HUDEP-2 (cell line): ENCODE data around the gene GPANK1.
A peak's percentile ranks its signal among the peaks of the same experiment; 100 is the strongest.

Experiments used
- DNase-seq, 76 experiments: peaks; one replicate each; lab custom pipeline; 2025; ENCODE audit not compliant: unreplicated experiment in 76 of 76; lab: John Stamatoyannopoulos, UW

GPANK1 gene

DNA sequence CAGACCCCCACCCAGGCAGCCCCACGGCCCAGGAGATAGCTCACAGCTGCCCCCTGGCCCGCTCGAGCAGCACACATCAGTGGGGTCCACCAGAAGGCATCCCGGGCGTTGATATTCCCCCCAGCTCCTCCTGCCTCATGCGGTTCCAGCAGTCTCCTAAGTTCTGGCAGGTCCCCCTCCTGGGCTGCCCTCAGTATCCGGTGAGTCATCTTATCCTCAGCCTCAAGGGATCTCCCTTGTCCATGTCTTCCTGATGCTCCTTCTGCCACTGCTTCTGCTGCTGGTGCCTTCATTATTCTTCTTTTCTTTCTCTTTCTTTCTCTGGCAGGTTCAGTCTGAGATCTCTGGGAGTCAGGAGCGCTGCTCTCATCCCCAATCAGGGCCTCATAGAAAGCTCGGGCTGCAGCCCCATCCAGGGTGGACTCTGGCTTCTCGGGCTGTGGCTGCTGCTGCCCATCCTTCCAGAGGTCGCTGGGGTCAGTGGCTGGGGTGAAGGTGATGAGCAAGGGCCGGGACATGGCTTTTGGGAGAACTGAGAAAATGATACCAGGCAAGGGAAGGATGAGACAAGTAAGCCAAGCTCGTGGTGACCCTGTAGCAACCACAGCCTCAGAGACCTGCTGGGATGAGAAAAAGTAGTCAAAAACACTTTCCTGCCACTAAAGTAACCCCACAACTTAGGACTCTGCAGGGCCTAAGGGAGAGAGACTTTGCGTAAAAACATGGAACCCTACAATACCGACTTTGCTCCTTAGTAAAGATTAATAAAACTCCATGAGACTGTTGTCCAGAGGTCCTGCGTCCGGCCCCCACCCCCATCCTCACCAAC is 622 bp downstream of the GPANK1 start:
- no peak for DNase-seq

DNA sequence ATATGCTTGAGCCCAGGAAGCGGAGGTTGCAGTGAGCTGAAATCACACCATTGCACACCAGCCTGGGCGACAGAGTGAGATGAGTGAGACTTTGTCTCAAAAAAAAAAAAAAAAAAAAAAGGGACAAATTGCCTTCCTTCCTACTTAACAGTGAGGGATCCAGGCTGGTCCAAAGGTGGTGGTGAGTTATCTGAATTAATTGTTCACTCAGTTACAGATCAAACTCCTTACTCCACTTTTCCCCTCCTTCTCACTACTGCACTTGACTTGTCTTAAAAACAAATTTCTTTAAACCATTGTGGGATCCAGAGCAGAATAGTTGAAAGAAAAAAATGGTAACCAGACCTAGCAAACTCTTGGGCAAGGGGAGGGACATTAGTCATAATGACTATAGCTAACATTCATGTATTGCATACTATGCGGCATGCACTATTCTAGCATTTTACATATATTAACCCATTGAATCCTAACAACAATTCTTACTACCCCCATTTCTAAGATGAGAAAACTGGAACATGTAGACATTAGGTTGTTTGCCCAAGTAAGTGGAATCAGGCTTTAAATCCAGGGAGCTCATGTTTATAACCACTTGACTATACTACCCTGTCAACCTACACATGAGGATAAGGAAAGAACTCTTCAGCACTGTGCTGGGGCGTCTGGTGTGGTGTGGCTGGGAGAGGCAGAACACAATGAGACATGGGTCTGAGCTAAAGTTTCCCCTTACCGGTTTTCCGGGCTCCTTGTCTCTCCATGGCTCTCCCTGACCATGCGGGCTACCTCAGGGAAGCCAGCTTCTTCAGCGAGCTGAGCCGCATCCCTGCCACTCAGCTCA is 1.5 kb downstream of the GPANK1 start:
- no peak for DNase-seq

DNA sequence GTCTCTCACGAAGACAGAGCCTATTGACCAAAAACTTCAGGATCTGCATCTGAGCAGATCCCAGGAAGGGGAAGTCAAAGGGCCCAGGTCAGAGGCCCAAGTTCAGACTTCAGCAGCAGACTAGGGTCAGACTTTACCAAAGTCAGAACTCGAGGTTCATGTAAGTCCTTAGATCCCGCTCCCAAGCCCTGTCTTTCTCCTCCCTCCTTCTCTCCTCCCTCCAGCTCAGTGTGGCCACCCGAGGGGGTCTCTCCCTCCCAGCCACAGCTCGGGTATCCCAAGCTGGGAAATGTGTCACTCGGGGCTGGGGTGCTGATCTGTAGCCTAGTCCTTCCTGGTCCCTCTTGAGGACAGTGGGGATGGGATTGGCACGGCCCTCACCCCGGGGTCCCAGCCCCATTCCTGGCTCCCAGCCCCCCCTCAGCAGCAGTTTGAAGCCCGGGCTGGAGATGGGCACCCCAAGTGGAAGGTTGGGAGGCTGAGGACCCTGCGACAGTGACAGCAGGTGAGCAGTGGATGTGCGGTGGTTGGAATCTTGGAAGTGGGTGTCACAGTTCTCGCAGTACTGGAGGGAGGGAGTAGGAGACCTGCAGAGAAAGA is 2.6 kb downstream of the GPANK1 start:
- DNase-seq: no peak

DNA sequence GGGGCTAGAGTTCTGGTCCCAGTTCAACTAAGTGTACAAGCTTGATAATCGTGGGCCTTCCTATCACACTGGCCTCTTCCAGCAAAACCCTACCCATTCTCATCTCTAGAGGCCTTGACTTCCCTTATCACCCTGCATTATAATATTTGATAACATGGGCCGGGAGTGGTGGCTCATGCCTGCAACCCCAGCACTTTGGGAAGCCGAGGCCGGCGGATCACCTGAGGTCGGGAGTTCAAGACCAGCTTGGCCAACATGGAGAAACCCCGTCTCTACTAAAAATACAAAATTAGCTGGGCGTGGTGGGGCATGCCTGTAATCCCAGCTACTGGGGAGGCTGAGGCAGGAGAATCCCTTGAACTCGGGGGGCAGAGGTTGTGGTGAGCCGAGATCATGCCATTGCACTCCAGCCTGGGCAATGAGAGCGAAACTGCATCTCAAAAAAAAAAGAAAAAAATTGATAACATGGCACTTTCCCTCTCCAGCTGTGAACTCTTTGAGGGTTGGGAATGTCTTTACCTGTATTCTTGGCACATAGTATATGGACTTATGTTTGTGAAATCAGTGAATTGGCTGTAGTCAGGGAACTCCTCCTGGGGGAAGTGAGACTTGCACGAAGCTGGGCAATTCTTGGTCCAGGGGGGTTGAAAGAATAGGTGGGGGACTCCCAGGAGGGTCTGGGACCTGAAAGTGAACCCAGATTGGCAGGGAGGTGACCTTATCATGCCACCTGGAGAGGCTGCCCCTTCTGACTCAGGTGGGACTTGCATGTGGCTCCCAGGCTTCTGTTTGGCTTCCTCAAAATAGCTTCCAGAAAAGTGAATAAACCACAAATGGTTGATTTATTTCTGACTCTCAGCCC is 3.3 kb downstream of the GPANK1 start:
- peak in 13 of 76 experiments; percentile 14 to 52 (median 25) for DNase-seq

DNA sequence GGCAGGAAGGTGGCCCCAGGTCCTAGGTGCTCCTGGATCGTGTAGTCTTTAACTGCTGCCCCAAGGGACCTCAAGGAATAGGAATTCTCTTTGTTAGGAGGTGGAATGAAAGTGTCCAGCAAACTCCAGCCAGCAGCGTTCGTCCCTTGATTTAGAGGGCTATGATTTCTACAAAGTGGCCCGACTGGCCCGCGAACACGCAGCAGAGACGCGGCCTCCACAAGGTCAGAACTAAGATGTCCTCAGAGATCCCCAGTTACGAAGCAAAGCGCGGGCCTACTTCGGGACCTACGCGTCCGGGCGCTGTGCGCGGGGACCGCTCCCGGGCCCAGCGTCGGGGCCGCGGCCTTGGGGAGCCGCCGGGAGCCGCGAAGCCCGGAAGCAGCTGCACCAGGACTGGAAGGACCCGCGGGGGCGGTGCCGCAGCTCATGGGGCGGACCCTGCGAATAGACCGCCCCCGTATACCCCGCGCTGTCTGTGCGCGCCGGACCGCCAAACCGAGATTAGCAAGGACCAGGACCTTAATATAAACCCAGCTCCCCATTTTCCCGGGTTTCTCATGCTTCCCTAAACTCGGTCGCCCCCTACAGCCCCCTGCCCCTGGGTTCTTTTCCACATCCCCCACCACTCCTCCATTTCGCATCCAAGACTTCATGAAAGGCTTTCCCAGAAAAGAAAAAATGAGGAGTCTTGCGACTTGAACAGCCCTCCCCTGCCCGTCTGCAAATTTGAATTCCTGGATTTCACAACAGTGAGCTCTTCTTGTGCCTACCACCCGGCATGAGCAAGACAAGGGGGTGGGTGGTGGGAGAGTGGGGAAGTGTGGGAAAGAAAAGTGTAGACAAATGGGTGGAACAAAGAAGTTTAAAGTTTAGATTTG is 4.2 kb downstream of the GPANK1 start, which contains the start of gene C6orf47:
TSS of gene C6orf47 (minus strand) at position 398 of the 881 bp plus-strand sequence. CDS start 831 bp downstream, outside the sequence.
- DNase-seq: peak in 73 of 76 experiments; percentile 22 to 90 (median 78)

DNA sequence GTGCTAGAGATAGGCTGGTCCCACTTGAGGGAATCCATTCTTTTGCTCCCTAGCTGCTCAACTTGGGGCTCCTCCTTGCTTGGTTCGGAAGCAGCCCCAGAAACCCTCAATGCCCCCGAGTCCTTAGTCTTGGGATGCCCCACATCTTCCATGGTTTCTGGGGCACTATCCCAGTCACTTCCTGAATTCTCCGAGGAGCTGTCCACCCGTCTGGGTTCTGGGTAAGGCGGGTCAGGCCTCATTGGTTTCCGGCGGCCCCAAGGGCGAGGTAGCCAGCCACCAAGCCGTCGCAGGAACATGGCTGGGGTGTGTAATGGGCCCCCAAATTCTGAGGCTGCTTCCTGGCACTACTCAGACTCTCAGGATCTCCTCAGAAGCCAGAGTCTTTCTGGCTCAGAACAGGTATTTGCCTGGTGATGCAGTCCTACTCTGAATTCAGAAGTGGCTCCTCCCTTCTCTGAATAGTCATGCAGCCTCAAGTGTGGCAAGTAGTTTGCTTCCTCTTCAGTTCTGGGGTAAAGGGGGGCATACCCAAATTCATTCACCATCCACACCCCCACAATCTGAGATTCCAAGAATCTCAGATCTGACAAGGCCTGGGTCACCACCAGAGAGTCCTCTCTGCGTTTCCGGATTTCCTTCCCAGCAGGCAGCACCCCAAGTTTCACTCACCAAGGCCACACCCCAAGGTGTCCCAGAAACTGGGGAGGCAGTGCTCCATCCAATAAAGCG is 5.0 kb downstream of the GPANK1 start:
- peak in 10 of 76 experiments; percentile 17 to 51 (median 33) for DNase-seq

DNA sequence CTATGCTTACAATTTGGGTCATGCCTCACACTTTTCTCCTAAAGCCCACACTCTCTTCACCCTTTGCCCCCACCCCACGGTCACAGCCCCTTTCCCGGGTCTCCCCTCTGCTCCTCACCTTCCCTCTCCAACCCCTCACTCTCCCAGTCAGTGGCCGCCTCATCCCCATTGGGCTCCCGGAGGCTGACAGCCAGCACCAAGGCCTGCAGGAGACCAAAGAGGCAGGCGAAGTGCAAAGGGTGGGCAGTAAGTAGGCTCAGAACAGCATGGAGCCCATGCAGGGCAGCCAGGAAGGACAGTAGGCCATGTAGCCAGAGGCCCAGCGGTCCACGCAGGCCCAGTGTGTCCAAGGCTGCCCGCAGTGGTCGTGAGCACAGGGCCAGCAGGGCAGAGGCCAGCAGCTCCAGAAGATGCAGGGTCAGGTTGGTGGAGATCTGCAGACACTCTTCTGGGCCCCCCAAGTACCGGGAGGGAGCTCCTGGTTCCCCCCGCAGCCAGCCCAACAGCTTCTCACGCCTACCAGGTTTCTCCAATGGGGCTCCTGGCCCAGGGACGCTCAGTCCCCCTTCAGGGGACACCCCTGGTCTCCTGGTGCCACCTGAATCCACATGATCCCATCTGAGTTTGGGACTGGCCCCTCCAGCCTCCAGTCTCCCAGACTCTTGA is 5.7 kb downstream of the GPANK1 start:
- DNase-seq: no peak

DNA sequence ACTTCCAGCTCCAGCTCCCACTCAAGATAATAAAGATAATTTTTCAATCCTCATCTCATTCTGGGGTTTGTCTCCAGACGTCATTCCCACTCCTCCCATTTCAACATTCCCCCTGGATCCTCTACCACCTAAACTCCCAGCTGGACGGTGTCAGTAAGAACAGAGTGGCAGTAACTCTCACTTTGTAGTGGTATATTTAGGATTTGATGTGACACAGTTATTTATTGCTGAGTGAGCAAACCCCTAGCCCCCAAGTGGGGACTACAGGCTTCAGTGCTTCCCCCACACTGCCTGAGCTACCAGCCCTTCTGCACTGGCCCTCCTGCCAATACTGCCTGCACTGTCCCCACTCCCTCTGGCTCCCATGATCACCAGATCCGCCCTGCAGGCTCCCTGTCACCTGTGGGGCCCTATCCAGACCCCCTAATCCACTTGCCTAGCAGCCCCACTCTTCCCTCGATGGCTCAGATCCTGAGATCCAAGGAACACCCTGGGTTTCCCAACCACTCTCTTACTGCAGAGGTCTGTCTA is 6.6 kb downstream of the GPANK1 start:
- DNase-seq: no peak

DNA sequence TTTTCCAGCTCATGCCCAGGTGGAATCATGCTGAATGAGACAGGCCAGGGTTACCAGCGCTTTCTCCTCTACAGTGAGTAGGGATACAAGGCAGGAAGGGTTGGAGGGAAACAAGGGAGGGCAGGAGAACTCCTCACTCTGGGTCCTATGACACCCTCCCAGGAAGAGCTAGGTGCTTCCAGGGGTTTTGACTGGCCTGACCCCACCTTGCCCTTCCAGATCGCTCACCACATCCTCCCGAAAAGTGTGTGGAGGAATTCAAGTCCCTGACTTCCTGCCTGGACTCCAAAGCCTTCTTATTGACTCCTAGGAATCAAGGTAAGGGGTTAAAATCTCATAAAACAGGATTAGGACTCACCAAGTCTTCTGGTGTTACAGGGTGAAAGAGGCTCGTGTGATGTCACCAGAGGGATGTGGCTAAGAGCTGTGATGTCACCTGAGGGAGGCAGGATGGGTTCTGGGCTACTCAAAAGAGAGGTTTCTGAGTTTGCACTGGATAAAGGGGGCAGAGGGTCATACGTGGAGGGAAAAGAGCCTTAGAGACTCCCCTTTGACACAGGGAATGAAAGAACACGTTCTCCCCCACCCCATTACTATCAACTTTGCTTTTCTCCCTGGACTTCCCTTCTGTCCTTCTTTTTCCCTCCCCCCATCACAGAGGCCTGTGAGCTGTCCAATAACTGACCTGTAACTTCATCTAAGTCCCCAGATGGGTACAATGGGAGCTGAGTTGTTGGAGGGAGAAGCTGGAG is 7.2 kb downstream of the GPANK1 start:
- no peak for DNase-seq

DNA sequence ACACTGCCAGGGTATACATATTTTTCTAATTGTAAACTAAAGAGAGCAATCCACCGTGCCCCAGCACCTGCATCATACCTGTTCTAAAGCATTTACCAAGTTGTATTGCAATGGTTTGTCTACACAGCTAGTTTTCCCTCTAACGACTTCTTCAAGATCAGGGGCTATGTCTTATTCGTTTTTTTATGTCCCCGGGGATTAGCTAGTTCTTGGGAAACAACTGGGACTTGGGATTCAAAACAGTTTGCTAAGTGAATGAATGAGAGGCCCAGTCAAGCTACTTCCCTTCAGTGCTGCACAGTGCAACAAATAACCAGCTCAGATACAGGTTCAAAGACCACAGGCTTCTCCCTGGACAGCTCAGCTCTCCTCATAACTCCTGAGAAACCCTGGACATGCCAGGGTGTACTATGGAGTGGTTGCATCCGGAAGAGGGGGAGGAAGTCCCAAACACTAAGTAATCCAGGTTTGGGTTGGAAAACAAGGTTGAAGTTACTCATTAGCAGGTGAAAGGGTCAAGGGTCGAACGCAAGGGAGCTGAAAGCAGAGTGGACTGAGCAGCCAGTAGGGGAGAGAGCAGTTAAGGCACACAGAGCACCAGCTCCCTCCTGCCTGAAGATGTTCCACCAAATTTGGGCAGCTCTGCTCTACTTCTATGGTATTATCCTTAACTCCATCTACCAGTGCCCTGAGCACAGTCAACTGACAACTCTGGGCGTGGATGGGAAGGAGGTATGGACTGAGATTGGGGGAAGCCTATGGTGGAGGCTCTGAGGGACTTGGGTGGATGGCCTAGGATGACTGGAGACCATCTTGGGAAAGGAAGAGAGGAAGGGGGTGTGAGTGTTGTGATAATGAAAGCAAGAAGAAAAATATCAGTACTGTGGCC is 9.2 kb downstream of the GPANK1 start, which contains the start of gene APOM:
TSS of gene APOM (plus strand) at position 546 of the 889 bp plus-strand sequence. CDS start at position 619, 73 bp downstream.
- DNase-seq: no peak

DNA sequence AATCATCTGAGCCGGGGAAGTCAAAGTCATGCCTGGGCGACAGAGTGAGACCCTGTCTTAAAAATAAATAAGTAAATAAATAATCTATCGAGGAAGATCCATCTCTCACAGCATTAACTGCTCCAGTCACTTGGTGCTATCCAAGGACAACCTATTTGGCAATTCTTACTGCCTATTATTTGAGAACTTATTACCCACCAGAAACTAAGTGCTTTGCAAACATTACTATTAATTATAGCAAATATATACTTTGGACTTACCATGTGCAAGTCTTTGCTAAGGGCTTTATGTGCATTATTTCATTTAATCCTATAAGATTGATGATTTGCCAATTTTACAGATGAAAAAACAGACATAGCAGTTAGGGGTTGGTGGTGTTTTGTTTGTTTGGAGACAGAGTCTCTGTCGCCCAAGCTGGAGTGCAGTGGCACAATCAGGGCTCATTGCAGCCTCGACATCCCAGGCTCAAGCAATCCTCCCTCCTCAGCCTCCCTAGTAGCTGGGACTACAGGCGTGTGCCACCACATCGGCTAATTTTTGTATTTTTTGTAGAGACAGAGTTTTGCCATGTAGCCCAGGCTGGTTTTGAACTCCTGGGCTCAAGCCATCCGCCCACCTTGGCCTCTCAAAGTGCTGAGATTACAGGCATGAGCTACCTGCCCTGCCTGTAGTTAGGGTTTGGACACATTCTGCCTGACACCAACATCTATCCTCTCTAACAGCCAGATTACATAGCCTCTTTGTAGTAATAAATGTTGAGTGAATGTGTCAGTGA is 10.0 kb downstream of the GPANK1 start:
- DNase-seq: no peak

DNA sequence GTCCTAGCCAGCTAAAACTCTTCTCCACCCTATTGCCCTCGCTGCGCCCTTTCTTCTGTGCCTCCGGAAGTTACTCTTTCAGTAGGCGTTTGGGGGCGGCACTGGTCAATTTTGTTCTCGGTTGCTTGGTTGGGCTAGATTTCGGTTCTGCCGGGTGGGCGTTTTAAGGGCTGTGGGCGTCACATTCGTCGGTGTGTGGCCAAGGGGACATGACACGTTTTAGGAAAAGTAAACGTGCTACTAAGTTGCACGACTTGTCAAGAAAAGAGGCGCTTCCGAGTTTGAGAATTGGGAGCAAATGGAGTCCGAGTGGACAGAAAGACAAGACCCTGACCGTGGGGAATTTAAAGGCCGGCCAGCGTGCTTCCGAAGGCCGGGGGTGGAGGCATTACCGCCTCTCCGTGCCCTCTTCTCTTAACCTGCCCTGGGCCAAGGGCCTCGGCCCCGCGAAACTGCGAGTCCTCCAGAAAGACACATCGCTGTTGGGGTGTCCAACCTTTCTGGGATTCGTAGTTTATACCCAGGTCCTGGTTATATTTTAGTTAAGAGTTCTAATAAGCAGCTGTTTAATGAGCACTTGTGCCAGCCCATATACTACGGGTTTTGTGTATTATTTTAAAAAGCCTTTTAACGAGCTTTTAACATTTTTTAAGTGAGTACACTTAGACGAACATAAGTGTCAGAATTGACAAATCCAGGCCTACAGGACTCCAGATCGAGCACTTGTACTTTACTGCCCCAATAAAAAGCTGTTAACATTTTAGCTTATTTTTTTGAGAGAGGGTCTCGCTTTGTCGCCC is 11.7 kb downstream of the GPANK1 start:
- DNase-seq: peak in 54 of 76 experiments; percentile 84 to 99 (median 95)

DNA sequence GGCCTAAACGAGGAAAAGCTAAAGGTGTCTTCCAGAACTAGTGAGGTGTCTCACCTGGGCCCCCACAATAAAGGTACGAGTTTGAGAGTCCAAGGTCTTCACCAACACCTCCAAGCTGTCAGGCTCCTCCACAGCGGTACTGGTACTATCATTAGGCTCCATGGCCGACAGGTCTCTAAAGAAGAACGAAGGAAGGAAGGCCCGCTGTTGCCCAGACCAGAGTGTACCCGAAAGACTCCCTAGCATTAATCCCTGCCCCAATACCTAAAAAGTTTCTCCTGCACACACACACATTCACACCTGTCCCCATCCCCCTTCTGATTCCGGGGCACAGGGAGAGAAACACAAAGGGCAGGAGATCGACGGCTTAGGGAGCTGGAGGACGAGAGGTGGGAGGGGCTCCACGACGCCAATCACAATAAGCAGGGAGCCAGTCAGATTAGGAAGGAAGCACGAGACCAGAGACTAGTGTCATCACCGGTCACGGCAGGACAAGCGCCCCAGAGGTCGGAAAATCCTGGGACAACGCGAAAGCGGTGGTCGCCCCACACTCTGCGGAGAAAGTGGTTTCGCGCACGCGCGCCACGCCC is 13.1 kb downstream of the GPANK1 start:
- DNase-seq: peak in 66 of 76 experiments; percentile 35 to 90 (median 72)

DNA sequence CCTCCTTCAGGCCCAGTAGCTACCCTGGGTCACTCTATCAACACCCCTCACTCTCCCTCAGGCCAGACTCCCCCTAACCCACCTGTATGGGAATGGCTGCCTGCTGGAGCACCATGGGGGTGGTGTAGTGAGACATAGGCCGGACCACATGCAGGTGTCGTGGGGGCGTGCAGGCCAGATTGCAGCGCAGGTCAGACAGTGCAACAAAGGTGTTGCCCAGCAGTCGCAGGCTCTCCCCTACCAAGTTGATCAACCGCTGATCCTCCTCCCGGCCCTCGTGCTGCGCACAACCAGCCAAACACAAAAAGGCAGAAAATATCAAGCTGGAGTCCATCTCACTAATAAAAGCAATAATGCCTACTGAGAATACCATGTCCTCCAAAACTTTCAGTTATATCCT is 19.5 kb downstream of the GPANK1 start:
- DNase-seq: no peak
